GM20431 (cell line): ENCODE results near the gene PDE4D.

ENCODE experiments used
- in situ Hi-C: fragments of 300-500 bp; cut with MseI, MboI; formaldehyde crosslinking; loops from one replicate; pipeline ENCODE4 v1.15.0; 2020; ENCODE audit warnings: low sequenced_read_pairs; ENCODE audit not compliant: unreplicated experiment

PDE4D gene

DNA sequence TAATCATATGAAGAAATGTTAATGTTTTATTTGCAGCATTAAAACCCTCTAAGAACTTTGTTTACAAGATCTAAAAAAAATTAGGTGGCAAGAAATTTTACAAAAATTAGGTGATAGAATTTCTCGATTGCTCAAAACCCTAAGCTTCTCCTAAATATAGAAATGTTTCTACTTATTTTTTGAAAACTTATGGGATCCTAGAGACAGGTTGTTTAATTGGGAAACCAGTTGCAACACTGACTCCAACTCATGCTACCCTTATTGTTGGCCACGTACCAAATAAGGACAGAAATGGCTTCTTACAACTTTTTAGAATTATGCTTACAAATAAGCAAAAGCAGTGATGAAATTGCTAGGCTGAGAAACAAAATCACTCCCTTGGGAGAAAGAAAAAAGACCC lies 531.1 kb downstream of the PDE4D start:
- in situ Hi-C loops, result loop anchor here (25.0 kb wide), 1 partner anchor 475 kb away; no protein-coding TSS in a partner anchor

DNA sequence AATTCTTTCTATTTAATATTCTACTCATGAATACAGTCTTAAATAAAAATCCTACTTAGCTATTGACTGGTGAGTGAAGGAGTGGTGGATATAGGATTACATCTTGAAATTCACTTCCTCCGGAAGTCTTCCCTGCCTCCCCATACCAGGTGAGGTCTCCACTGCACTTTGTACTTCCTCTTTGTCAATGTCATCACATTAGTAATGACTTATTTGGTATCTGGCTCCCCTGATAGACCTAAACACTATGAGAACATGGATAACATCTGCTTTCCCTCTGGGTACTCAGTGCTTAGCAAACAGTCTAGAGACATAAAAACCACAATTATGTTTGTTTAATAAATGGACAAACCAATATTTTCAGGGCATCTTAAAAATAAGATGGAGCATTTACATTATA lies 532.1 kb downstream of the PDE4D start:
- in situ Hi-C loops, result loop anchor here (25.0 kb wide), 1 partner anchor 474 kb away; no protein-coding TSS in a partner anchor

DNA sequence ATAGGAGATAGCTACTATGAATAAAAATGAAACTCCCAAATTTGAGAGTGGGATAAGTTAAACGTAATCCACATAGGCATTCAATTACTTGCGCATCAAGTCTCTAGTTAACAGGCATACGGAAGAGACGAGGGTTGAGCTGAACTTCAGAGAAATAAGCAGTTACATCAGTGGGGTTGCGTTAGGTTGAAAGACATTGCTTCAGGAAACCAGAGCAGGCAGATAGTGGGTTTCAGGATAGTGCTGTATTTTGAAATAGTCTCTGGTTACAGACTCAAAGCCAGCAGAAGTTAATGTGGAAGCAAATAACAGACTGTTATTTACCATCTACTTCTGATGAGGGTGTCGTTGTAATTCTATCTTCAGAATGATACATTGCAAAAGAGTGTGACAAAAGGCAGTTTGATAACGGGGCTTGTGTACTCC lies 533.4 kb downstream of the PDE4D start:
- in situ Hi-C loops, result loop anchor here (25.0 kb wide), 1 partner anchor 473 kb away; no protein-coding TSS in a partner anchor

DNA sequence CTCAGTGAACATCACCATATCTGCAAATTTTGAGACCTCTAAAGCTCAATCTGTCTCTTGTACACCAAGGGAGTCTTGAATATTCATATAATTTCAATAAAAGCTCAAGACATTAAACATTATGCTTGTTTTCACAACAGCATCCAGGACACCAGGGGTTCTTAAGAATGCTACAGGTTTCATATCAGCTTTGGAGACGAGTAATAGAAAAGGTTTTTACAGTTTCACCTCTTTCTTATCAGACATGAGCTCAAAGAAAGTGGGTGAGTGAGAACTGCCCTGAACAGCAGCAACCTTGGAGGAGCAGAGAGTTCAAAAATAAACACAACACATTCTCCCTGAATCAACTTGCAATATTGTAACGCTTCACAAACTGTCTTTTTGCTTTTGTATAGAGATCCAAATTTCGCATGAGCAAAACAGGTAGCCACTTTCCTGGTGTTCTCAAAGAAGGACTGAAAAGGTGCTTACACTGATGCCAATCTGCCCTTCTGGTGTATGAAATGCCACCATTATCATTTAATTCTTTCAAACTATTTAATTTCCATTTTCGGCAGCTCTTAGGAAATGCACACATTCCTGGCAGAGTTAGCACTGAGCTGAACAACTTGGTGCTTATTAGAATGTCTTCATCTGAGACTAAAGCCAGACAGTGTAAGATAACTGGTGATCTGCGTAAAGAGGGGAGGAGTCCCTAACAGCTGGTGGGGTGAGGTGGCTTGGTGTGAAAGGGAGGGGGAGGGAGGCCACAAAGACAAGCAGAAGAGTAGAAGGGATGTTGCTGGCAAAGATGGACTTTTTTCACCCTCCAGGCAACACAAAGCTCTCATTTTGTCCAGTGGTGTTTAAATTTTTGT lies 535.3 kb downstream of the PDE4D start:
- in situ Hi-C loops, result loop anchor here (25.0 kb wide), 1 partner anchor 471 kb away; no protein-coding TSS in a partner anchor

DNA sequence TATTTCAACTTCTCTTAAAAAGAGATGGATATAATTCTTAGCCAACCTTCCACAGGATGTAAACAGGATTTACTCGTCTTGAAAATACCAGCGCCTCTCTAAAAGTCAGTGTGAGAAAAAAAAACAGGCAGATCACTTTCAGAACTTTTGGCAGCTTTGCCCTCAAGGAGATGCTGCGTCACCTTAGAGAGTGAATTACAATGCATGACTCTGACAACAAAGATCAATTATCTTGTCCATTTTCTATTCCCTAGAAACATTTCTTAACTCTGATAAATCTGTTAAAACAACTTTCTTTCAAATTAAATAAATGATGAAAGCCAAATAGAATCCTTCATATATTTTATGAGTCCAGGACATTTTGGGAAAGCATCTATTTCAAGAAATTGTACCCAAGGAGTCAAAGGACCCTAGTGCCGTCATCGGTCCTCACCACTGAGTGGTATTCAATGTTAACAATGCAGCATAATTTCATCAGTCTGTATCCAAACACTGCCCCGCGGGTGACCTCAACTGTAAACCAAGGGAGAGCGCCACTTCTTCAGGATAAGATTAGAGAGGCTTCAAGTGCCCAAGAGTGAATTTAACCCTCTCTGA lies 536.0 kb downstream of the PDE4D start:
- in situ Hi-C loops, result loop anchor here (25.0 kb wide), 1 partner anchor 470 kb away; no protein-coding TSS in a partner anchor

DNA sequence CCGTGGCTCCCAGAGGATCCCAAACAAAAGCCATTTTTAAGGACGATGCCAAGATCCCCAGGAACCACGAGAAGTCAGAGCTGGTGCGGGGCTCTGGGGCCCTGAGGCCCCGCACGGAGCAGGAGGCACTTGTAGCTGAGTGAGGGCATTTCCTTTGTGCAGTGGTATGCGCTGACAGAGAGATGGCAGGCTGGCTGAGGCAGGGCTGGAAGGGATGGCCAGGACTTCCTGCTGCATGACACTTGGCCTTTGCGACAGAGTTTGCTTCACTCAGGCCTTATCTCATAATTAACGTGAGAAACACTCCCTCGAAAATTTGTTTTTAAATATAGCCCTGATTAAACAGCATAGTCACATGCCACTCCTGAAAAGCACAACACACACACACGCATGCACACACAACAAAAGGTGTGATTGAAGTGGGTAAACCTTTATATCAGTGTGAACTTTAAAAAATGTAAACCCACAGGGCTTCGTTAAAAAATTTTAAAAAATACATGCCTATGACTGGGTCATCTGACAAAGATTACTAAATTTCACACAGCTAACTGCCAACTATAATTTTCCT lies 536.6 kb downstream of the PDE4D start:
- in situ Hi-C loops, result loop anchor here (25.0 kb wide), 1 partner anchor 470 kb away; no protein-coding TSS in a partner anchor

DNA sequence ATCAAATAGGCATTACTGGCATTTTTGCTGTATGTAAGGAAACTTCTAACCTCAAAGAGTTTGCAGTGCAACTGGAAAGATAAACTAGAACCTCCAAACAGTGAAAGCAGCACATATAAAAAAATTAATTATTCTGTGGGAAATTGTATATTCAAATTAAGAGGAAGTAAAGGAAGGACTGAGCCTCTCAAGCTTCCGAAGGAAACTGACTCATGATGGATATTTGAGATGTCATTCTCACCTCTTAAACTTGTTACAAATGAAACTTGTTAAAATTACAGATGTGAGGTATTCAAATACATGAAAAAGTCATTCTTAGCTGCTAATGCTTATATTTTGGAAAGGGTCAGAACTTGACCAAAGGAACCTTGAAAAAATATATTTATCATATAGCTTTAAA lies 538.7 kb downstream of the PDE4D start:
- in situ Hi-C loops, result loop anchor here (25.0 kb wide), 1 partner anchor 468 kb away; no protein-coding TSS in a partner anchor

DNA sequence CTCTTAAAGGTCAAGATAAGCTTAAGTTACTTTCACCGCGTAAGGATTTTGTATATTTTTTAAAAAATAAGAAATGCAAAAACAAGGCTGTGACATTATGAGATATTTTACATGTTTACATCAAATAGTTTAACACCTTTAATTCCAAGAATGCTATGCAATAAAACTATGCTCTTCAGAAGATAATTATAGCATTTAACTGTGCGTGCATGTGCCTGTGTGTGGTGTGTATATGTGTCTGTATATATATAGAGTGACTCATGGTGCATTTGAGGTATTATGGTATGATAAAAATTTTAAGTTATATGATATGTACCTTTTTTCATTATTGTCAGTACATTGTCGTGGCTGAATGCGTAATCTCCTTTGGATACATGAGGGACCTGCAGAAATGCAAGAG lies 539.3 kb downstream of the PDE4D start:
- in situ Hi-C loops, result loop anchor here (25.0 kb wide), 1 partner anchor 467 kb away; no protein-coding TSS in a partner anchor

DNA sequence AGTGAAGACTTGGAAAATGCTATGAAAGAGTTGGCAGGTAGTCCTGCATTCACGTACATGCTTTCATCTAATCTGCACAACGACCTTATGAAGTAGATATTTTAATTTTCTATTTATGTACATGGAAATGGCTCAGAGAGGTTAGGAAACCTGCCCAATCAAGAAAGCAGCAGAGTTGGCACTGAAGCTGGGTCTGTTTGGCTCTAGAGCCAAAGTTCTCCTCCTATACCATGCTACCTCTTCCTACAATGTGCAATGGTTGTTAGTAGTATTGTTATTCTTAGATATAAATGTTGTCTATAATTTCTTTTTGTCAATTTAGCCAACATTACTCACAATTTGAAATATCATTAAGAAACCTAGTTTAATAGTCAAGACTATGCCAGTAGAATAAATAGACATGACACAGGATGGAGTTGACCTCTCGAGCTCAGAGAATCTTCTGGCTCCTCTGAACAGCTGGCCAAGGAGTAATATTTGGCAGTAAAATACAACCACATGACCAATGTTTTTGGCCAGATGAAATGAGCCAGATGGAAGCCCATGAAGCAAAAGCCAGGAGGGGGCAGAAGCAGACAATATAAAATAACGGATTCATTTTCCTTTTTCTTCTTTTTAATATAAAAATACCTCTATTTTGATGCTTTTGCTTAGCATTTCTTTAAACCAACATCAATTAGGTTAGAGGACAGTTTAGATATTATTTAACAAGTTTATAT lies 542.3 kb downstream of the PDE4D start:
- in situ Hi-C loops, result loop anchor here (25.0 kb wide), 1 partner anchor 464 kb away; no protein-coding TSS in a partner anchor

DNA sequence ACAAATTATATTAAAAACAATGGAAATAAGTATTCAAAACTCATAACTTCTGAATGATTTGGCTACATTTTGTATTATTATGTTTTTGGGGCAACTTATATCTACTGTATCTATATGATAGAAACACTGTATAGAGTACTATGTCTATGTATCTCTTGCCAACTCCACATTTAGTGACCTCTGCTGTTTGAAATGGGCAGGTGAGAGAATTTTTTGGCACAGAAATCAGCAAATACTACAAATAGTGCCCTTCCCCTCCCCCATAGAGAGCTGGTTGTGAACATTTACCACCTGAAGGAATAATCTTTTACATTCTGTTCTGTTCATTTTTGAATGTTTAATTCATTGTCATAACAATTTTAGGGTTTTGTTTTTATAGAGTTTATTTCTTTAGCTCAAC lies 545.3 kb downstream of the PDE4D start:
- in situ Hi-C loops, result no loop called here

DNA sequence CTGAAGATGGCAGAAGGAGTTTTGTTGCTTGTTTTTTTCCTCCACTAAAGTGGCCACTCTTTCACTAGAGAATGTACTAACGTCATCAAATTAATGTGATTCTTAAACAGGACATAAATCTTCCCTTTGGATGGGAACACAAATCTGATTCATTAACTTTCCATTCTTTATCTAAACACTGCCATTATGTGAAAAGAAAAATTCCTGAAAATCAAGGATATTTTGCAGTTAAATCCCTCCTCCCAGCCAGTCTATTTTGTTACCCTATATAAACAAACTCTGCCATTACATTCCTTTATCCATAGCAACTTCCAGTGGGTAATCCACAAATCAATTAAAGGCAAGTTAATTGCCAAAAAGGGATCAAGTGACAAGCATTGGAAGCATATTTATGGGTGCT lies 546.5 kb downstream of the PDE4D start:
- in situ Hi-C loops, result no loop called here

DNA sequence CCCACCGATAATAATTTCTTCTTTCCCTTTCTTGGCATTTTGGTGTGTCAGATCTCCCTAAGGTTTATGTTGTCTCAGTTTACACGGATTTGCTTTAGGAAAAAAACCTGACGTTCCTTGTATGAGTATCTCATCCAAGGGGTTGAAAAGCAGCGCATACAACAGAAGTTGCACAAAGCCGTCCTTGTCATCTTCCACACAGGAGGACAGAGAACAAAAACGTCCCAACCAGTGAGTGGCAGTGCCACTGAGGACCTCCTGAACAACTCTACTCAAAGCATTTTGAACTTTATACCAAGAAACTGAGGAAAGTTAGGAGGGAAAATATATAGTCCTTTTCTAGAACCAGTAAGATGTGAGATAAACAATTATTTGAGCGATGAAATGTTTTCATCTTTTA lies 547.0 kb downstream of the PDE4D start:
- in situ Hi-C loops, result no loop called here

DNA sequence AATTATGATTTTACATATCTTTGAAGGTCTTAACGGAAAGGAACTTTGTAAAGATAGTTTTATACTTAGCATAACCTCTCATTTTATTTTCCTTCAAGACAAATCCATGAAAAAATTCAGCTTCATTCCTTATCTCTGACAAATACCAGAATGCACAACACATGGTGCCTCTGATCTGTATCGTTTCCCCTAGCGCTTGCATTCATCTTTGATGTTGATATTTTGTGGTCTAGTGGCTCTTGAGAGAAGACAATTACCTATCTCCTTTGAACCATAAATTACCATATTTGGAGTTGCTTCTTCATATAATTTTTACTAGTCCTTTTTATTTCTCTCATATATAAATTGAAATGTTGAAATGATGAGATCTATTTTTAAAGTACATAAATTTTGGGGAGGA lies 551.3 kb downstream of the PDE4D start:
- in situ Hi-C loops, result no loop called here

DNA sequence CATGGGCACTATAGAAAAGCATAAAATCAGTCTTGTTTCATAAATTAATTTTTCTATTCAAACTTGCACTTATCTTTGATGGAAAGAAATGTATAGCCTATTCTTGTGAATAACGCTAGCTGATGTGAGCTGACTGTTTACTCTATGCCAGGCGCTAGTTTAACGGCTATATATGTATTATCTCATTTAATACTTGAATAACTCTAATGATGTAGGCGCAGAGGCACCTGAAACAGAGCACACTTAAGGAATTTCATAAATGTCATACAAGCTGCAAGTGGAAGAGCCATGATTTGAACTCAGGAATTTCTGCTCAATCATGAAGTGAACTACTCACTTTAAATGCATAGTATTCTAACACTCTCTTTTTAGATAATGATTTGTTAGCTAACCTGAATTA lies 551.8 kb downstream of the PDE4D start:
- in situ Hi-C loops, result no loop called here

DNA sequence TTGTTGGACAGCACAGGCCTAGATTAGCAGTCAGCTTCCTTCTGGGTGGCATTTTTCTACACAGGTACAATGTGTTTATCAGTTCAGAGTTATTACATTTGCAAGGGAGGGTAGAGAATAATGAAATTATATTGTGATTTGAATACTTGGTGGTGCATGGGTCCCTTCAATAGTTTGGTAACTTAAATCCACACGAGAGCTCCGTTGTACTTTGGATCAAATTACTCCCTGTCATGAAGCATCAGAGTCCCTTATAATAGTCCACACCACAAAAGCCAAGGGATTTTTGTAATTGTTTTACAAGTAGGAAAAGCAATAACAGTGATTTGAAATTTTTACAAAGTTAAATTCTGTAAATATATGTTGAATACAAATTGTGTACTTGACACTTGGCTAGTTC lies 552.4 kb downstream of the PDE4D start:
- in situ Hi-C loops, result no loop called here

DNA sequence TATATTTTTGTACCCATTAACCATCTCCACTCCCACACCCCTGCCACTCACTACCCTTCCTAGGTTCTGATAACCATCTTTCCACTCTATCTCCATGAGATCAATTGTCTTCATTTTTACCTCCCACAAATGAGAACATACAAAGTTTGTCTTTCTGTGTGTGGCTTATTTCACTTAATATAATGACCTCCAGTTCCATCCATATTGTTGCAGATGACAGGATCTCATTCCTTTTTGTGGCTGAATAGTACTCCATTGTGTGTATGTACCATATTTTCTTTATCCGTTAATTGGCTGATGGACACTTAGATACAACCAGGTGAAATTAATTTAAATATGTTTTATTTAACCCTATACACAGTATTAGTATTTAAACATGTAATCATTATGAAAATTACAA lies 552.9 kb downstream of the PDE4D start:
- in situ Hi-C loops, result no loop called here

DNA sequence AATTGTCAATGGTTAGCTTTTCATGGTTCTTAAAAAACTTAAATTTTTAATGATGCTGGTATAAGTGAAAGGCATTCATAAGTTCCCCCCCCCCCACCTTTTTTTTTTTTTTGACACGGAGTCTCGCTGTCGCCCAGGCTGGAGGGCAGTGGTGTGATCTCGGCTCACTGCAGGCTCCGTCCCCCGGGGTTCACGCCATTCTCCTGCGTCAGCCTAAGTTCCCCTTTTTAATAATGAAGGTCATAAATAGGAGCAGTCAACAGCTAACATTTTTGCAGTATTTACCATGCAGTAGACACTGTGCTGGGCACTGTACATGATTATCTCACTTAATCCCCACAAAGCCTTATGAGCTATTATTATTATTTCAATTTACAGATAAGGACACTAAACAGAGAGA lies 556.3 kb downstream of the PDE4D start:
- in situ Hi-C loops, result no loop called here

DNA sequence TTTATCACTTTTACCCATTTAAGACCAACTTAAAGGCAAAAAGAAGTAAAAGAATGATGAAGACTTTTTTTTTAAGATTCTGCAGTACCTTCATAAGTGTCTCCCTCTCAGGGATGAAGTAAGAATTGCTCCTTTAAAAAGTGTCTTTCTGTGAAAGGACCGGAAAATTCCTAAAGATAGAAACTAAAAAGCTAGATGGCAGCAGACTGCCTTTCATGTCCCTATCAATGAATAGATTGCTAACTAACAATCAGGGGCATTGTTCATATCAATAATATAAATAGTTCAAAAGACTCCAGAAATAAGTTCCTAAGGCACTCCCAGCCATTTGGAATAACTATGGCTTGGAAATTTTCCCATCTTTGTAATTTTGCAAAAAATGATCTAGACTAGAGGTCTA lies 558.0 kb downstream of the PDE4D start:
- in situ Hi-C loops, result no loop called here

DNA sequence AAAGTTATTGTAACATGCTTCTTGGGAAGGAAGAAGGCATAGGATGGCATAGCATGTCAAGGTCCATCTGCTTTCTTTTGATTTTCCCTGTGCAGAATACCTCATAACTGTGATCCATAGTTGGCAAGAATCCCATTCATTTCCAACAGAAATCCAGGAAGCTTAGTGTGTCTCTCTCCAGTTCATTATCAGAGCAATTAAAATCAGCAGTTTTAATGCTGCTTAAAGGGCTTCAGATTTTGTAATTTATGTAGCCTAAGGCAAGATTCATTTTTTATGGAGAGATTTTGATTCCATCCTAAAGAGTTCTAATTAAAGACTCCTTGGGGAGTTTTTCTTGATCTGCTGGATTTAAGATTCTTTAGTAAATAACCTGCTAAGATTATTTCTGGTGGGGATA lies 560.1 kb downstream of the PDE4D start:
- in situ Hi-C loops, result no loop called here
